Psoas muscle (tissue), 8 donors: ENCODE measurements around the gene CHRNA1. TPM values are rescaled to one million over a fixed set of nuclear protein-coding genes. Genes with fewer than 3 reads are reported as not detected.

Experiments used
- ATAC-seq, 4 donors: fragments of 200-7000 bp; cut with Tn5 transposase; one replicate each; pipeline ENCODE4 v1.9.1; 2020; ENCODE audit warnings: moderate library complexity in 3 of 4, mild to moderate bottlenecking in 2 of 4
- DNase-seq, 2 donors: peaks; one replicate each; pipeline ENCODE4 v3.0.0-alpha.2; 2020
- H3K27ac ChIP-seq: fragments of 200-600 bp; one replicate; pipeline ENCODE4 v1.8.0; 2022
- H3K27me3 ChIP-seq, 3 donors: fragments of 200-600 bp in 1 of 3; one replicate each; pipeline versions ENCODE4 v1.6.1 to v1.8.0; 2013 to 2022; ENCODE audit warnings: low read length in 2 of 3, mild to moderate bottlenecking in 2 of 3, moderate library complexity in 1 of 3; ENCODE audit not compliant: insufficient read depth in 3 of 3
- H3K36me3 ChIP-seq, 2 donors: fragments of 200-600 bp in 1 of 2; one replicate each; pipeline versions ENCODE4 v1.6.1 to v1.8.0; 2013 to 2022; ENCODE audit warnings: low read depth in 1 of 2, mild to moderate bottlenecking in 1 of 2, moderate library complexity in 1 of 2; ENCODE audit not compliant: insufficient read depth in 1 of 2
- H3K4me1 ChIP-seq: fragments of 200-600 bp; one replicate; pipeline ENCODE4 v1.8.0; 2022
- H3K4me3 ChIP-seq: fragments of 200-600 bp; one replicate; pipeline ENCODE4 v1.8.0; 2022; ENCODE audit warnings: mild to moderate bottlenecking
- H3K9me3 ChIP-seq: fragments of 200-600 bp; one replicate; pipeline ENCODE4 v1.8.0; 2022
- CTCF ChIP-seq: fragments of 200-600 bp; IDR thresholded peaks from one replicate; pipeline ENCODE4 v1.8.0; 2022; ENCODE audit warnings: antibody characterized with exemption
- WGBS, 3 donors: extraction: QIAGEN DNeasy Blood & Tissue Kit; methylation state at CpG; one replicate each; pipeline versions ENCODE4 v1.1.6 to v1.1.7; 2013; 5-methylcytosine and 5-hydroxymethylcytosine counted together
- intact Hi-C, 2 donors: fragments of 100-400 bp; cut with DNase I; formaldehyde crosslinking; loops; one replicate each; pipeline versions ENCODE4 v1.11.0 to v1.14.2; 2022
- polyA plus RNA-seq, 3 donors: library from polyadenylated mRNA; stranded (reverse); fragments of 200-250 nt; gene quantifications; one replicate each; pipeline ENCODE4 v1.2.3, GENCODE V29; 2013
- total RNA-seq, 4 donors: library from RNA; stranded (reverse); fragmentation: NEBNext Ultra II Directional in 2 of 4; extraction: Animal tissue kit (Norgen Biotek cat#: 25700) in 2 of 4; gene quantifications; one replicate each; pipeline versions ENCODE4 v1.2.1 to v1.2.4, GENCODE V29; 2021 to 2023
- donor health status: healthy with polysubstance abuse.
- donor health status: DM: no; HTN: no; CAD: no; lungs with moderate emphysema.
- donor health status: Bipolar disorder and iron deficiency.
- donor health status: healthy.
- donor health status: DM: yes; HTN: yes; CAD: no.
- donor health status: DM: no; HTN: no; CAD: no.
- donor health status: DM: no; HTN: no; CAD: no.
- donor health status: DM: yes; HTN: yes; CAD: no.

Gene CHRNA1
- total and polyA plus RNA-seq, 7 donors: 31.7 to 278 (median 123) TPM

- DNase-seq (no peak), ATAC-seq (no peak)
- intact Hi-C loops: no loop called here
- no peak overlapping the region for H3K27ac ChIP-seq
- H3K4me1 ChIP-seq: no peaks in the 10 kb centered on the region
- WGBS, 3 donors: 86 to 87% (median 86%) methylated on average over 8 of the region's 8 CpGs
- H3K4me3 ChIP-seq: no peak overlapping the region
- no peaks in the 10 kb centered on the region for H3K27me3 ChIP-seq
- no peaks in the 10 kb centered on the region for H3K36me3 ChIP-seq
- no peak for TF ChIP-seq CTCF
- H3K9me3 ChIP-seq: no peaks in the 10 kb centered on the region
Measured at GRCh38 chr2:174791020-174791419, 26.7 kb upstream of the CHRNA1 start.

GRCh38 chr2:174789001-174789400, 24.7 kb upstream of the CHRNA1 start:
- H3K36me3 ChIP-seq: no peaks in the 10 kb centered on the region
- H3K27ac ChIP-seq: no peak overlapping the region
- no peaks in the 10 kb centered on the region for H3K9me3 ChIP-seq
- no peaks in the 10 kb centered on the region for H3K27me3 ChIP-seq
- no peaks in the 10 kb centered on the region for H3K4me1 ChIP-seq
- WGBS, 3 donors: 85 to 88% (median 86%) methylated on average over 16 of the region's 16 CpGs
- intact Hi-C loops: no loop called here
- H3K4me3 ChIP-seq: no peak overlapping the region
- DNase-seq (no peak), ATAC-seq (no peak)
- TF ChIP-seq CTCF: no peak

GRCh38 chr2:174788291-174788929, 24.1 kb upstream of the CHRNA1 start:
- Histone ChIP-seq H3K9me3 (no peaks in the 10 kb centered on the region), H3K27ac (no peak overlapping the region), H3K4me3 (no peak overlapping the region), H3K27me3 (no peaks in the 10 kb centered on the region), H3K4me1 (no peaks in the 10 kb centered on the region), H3K36me3 (no peaks in the 10 kb centered on the region)
- ATAC-seq: no peak
- TF ChIP-seq CTCF: no peak
- 54 to 64% (median 62%) methylated on average over 13 to 14 of the region's 15 CpGs for WGBS, 3 donors
- no peak for DNase-seq
- intact Hi-C loops: no loop called here

- Histone ChIP-seq H3K27me3 (no peaks in the 10 kb centered on the region), H3K36me3 (no peaks in the 10 kb centered on the region), H3K4me1 (no peaks in the 10 kb centered on the region), H3K9me3 (no peaks in the 10 kb centered on the region), H3K4me3 (no peak overlapping the region), H3K27ac (no peak overlapping the region)
- no peak for ATAC-seq
- no peak for TF ChIP-seq CTCF
- WGBS, 3 donors: 84 to 85% (median 85%) methylated on average over 5 of the region's 5 CpGs
- intact Hi-C loops: no loop called here
- no peak for DNase-seq
Measured at GRCh38 chr2:174787487-174788205, 23.4 kb upstream of the CHRNA1 start.
